Activated CD4-positive, alpha-beta T cell treated with anti-CD3 and anti-CD28 coated beads, Interleukin-2, amount 50 U/mL, for 24 hours (primary cell): ENCODE data around the gene CARD14.

Experiments used
- DNase-seq, 2 donors: peaks; one replicate each; pipeline ENCODE4 v3.0.0-alpha.2; 2020; ENCODE audit warnings: low read depth in 1 of 2, low spot score in 1 of 2

Gene CARD14

DNA sequence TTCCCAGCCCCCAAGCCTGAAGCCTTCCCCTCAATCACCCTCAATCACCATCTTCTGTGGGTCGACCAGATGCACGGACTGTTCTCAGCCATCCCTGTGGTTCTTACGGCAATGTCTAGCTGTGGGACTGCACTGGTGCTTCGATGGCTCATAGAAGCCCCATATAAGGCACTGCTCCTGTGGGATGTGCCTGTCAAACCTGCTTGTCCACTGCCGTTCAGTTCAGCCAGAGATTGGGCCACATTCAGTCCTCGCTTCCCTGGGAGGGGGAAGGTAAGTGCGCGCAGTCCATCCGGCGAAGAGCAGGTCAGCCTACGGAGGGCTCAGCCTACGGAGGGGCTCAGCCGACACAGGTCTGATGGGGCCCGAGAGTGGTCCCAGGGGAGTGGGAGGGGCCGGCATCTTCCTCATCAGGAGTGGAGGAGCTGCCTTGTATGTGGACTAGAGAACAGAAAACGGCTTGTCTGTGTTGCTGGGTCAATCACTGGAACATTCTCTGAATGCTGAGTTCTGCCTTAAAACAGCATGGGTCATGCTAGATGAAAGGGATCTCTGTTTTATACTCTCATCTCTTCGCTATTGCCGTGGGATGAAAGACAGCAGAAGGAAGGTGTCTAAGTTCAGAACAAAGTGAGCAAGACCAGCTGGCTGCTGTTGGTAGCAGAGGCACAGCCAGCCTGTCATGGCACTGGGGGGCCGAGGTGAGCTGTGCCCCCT is at the start of gene CARD14:
Gene CARD14 (plus strand): TSS at position 247 of the 717 bp plus-strand sequence. CDS start 11,409 bp downstream, outside the sequence.
- no peak for DNase-seq

DNA sequence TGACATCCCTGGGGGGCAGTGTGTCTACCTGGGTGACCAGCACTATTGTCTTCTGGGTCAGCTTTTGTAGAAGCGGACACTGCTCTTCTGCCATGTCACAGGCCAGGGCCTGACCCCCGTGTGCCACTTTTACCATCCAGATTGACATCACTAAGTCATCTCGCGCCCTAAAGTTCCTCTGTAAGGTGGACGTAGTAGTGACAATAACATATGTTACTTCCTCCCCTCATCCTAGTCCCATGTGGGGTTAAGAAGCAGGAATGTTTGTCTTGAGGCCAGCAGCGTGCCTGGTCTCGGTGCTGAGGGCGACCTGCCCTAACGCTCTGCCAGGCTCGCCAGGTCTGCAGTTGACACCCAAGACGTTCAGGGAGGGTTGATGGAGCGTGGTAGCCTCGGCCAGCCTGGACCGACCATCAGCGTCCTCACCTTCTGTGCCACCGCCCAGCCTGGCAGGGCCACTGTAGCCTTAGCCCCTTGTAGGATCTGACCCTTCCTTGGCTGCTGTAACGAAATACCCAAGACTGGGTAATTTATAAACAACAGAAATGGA is 47.7 kb upstream of the CARD14 start:
- no peak for DNase-seq

DNA sequence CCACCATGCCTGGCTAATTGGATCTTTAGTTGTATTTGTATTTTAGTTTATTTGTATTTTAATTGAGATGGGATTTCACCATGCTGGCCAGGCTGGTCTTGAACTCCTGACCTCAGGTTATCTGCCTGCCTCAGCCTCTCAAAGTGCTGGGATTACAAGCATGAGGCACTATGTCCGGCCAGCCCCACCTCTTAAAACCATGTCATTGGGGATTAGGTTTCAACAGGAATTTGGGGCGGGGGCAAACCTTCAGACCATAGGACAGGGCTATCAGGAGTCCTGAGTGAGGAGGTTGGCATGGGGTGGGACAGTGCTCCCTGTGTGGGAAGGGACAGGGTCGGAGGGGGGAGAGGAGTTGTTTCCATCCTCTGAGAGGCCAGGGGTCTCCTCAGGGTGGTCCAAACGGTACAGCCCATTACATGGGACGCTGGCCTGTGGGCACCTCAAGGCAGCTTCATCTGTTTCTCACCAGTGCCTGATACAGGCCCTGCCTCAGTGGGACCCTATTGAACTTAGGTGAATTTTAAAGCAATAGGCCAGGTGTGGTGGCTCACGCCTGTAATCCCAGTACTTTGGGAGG is 46.8 kb upstream of the CARD14 start:
- DNase-seq = no peak

DNA sequence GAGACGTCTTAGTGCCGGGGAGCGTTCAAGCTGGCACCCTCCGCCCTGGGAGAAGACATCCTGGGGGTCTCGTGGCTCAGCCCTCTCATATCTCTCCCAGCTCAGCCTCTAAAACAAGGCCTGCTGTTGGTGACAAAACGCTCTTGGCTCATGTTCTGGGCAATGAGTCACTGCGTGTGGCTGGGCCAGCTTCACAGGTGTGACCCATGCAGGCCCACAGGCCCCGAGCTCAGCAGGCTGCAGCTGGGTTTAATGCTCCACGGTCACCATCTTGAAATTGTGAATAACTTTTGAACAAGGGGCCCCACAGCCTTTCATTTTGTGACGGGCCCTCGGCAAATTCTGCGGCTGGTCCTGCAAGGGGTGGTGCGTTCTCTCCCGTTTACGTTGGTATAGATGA is 46.0 kb upstream of the CARD14 start:
- DNase-seq = no peak

DNA sequence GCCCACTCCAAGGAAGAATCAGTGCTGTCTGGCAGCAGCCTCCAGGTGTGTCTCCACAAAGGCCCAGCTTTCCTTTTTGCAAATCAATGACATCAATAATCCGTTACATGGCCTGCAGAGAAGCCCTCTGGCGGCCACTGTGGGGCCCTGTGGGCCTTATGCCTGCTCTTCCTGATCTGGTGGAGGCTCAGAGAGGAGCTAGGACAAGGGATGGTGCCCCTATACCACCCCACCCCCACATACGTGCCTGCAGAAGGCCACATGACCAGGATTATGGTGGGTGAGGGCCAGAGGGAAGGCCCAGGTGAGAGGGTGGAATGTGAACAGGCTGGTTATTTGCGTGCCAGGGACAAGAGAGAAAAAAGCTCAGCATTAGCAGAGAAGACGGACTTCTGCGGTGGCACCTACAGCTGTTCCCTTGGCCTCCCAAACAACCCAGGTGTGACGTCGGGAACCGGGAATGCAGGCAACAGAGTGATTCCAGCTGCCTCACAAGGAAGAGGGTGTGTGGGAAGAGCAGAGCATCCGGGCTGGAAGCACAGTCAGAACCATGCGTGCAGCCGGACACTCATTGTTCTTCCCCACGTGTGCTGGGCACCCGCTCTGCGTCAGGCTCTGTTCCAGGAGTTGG is 45.4 kb upstream of the CARD14 start:
- DNase-seq = no peak

DNA sequence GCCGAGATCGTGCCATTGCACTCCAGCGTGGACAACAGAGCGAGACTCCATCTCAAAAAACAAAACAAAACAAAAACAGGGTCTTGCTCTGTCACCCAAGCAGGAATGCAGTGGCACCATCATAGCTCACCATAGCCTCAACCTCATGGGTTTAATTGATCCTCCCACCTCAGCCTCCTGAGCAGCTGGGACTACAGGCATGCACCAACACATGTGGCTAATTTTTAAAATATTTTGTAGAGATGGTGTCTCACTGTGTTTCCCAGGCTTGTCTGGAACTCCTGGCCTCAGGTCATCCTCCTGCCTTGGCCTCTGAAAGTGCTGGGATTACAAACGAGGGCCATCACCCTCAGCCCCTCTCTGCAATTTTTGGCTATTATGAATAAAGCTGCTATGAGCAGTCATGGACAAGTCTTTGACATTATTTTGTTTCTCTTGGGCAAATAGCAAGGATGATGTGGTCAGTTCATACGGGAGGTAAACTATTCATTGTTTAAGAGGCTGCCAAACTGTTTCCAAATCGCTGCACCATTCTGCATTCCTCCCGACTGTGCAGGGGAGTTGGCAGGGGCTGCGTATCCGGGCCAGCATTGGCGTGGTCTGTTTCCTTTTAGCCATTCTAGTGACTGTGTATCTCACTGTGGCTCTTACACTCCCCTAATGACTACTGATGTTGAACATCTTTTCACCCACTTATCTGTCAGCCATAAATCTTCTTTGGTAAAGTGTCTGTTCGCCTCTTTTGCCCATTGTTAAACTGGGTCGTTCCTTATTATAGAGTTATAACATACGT is 44.0 kb upstream of the CARD14 start:
- DNase-seq = no peak

DNA sequence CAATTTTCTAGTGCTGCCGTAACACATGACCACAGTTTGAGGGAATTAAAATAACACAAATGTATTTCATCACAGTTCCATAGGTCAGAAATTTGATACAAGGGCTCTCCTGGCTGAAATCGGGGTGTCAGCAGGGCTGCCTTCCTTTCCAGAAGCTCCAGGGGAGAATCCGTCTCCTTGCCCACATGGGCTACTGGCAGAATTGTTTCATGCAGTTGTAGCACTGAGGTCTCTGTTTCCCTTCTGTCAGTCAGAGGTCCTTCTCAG is 43.4 kb upstream of the CARD14 start:
- DNase-seq = no peak

DNA sequence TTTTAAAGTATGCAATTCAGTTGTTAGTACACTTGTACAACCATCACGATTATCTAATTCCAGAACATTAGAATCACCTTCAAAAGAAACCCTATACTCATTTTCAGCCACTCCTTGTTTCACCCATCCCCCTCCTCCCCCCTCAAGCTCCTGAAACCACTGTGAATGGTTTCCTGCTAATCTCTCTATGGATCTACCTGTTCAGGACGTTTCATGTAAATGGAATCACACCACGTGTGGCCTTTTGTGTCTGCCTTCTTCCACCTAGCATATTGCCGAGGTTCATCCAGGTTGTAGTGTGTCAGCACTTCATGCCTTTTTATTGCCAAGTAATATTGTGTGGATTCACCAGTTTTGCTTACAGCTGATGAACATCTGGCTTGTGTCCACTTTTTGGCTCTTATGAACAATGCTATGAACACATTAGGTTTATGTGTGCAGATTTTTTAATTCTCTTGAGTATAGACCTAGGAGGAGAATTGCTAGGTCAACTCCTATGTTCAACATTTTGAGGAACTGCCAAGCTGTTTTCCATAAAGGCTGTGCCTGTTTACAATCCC is 40.7 kb upstream of the CARD14 start:
- no peak for DNase-seq

DNA sequence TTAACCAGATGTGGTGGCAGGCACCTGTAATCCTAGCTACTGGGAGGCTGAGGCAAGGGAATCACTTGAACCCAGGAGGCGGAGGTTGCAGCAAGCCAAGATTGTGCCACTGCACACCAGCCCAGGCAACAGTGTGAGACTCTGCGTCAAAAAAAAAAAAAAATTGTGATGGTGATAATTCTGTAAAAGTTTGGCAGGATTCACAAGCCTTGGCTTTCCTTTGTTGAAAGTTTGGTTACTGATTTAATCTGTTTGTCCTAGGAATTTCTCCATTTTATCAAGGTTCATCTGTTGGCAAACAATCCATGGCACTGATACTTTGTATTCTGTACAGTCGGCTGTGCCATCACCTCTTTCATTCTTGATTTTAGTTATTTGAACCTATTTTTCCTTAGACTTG is 38.8 kb upstream of the CARD14 start:
- no peak for DNase-seq

DNA sequence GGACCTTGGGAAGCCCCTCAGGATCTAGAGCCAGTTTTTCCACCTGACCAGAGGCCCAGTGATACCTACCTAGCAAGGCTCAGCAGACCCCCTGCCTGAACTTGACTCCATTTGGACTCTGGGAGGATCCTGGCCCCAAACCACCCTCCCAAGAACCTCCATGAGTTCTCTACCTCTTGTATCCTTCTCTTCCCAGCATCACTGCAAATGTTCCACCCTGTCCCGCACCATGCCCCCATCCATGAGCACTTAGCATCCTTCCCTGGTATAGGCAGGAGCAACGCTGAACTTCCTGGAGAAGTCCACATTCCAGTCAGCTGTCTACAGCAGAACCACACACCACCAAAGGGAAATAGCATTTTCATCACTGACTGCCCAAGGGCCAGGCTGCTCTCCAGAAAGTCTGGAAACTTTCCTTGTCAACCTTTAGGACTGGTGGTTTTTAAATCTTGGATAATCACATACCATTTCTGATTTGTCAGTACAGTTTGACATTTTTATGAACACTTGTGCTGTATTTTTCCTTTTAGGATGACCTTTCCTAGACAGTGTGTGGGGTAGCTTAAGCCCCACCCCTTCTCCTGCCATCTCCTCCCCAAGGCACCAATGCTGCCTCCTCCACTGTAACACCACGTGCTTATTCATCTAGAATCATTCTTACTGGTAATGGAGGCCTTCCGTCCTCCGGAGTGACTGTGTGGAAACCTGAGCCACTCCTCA is 36.8 kb upstream of the CARD14 start:
- DNase-seq = no peak

DNA sequence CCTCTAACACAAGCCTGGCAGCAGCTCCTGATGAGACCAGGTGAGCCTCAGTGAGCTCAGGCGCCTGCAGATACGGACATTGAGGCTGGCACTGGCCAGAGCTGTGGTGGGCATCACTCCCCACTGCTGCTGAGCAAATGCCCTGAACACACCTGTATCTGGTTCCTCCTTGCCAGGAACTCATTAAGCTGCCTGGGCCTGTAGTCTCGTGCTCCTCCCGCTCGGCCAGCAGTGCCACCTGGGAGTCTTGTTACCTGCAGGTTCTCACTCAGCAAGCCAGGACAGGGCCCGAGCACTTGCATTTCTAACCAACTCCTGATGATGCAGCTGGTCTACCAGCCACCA is 36.2 kb upstream of the CARD14 start:
- no peak for DNase-seq

DNA sequence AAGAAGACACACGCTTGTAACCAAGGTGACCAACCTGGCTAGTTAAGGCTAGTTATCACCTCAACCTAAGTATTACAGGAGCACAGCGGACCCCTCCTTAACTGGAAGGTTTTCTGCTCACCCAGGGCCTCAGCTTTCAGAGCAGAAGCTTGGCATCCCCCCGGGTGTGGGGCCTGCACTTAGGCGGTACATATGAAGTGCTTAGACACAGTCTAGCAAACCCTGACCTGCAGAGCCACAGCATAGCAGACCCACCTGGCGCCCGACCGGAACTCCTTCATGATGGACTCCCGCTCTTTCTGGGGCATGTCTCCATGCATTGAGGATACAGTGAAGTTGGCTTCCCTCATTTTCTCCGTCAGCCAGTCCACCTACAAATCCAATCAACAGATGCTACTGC is 32.7 kb upstream of the CARD14 start:
- DNase-seq = no peak

DNA sequence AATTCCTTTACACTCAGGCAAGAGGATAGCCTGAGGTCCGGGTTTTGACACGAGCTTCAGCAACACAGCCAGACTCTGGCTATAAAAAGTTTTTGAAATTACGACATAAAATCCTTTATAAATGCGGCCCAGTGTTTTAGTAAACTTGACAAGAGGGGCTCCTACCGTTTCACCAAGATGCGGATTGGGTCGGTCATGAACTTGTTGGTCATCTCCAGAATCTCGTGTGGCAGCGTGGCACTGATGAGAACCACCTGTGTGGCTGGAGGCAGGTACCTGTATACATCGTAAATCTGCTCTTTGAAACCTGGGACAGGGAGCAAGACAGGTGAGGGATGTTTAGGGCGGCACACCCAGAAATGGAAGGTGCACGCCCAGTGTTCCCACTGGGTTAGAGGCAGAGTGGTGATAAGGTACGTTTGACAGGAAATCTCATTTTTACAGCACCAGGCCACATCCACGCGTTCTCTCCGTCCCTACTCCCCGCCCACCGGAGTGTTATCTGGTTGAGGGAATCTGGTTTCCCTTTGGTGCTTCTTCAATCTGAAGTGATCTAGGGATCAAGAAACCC is 30.9 kb upstream of the CARD14 start:
- no peak for DNase-seq

DNA sequence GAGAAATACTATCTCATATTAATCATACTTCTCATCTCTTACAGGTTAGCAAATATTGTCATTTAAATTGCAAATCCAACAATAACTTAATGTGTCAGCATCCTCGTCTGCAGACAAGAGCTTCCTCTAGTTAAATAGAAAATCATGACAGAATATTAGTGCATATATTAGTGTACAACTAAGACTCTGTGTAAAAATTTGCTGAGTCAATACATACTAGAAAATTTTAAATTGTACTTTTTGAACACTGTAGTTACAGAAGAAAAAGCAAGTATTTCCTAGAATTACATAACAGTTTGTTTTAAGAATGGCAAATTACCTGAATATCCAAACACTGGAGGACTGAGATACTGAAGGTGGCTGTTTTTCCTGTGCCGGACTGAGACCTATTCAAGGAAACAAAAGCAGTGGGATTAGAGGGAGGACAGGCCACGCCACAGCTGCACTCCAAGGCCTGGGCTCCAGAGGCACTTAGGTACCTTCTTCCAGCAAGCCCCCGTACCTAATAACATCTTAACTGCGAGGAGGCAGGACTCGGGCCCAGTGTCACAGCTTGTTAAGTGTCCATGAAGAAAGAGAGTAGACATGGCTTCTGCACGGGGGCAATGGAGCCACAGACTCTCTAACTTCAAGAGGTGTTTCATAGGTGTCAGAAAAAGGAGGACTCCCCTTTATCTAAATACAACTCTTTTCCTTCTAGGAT is 28.2 kb upstream of the CARD14 start:
- DNase-seq = no peak

DNA sequence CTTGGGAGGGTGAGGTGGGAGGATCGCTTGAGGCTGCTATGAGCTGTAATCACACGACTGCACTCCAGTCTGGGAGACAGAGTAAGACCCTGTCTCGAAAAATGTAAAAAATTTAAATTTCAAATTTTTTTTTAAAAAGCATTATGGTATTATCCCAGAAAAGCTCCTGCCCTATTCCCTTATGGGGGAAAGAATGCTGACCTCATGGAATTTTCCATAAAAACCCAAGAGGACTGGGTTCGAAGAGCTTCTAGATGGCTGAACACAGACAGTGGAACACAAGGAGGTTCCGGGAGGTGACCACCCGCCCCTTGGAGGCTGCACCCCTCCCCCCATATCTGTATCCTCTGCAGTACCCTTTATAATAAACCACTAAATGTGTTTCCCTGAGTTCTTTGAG is 26.9 kb upstream of the CARD14 start:
- DNase-seq = no peak

DNA sequence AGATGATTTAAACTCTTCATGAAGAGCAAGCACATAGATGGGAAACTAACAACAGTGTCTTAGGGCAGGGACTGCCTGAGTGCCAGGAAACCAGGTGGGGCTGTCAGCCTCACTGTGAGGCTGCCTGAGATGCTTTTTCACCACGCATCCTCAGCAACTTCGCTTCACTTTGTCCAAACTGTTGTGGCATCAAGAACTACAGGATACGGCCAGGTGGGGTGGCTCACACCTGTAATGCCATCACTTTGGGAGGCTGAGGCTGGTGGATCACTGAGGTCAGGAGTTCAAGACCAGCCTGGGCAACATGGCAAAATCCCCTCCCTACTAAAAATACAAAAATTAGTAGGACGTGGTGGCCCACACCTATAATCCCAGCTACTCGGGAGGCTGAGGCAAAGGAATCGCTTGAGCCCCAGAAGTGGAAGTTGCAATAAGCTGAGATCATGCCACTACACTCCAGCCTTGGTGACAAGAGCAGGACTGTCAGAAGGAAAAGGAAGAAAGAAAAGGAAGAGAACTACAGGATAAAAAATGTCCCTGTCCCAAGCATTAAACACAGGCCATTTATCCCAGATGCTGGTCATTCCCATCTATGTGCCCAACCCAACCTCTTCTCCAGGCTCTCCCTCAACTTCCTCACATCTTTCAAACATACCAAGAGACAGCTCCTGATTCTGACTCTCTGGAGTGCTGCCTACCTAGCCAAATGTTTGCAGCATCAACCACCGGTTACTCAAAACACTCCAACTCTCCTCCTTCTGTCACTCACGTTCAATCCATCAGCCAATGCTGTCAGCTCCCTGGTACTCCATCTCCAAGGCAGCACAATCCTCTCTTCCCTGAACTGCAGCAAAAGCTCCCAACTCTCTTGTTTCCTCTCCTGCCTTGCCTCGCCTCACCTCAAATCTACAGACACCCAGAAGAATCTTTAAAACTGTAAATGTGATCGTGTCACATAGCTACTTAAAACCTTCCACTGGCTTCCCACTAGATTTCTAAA is 24.5 kb upstream of the CARD14 start:
- DNase-seq = no peak

DNA sequence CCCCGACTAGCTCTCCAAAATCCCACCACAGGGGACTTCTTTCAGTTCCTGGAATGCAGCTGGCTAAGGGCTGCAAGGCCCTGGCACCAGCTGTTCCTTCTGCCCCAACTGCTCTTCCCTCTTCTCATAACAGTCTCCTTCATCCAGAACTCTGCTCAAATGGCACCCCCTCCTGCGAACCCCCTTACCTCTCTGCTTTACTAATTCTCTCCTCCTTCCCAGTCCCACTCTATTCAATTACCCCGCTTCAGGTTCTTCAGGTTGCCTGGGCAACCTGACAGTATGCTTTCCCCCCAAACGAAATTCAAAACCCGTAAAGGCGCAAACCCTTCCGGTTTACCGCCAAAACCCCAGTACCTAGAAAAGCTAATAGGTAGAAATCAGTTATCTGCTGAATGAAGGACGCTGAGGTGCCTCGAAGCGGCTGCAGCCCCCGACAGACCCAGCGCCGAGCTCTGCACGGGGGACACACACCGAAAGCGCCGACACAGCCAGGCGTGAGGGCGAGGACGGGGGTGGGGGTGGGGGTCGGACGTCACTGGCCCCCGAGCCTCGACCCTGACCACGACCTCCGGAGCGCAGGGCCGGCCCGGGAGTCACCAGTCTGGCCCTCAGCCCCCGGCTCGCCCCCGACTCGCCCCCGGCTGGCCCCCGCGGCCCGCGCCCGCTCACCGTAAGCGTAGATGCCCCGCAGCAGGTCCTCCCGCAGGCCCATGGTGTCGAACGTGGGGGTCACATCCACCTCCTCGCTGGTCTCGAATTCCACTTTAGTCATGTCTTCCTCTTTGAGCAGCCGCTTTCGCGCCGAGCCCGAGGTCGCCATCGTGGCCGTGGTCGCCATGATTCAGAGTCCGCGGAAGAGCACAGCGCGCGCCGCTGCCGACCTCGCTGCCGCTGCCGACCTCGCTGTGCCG is 23.5 kb upstream of the CARD14 start:
- no peak for DNase-seq
